HL-60 (cell line): ENCODE results near the gene TLCD1.

ENCODE experiments used
- GABPA ChIP-seq: IDR thresholded peaks from 2 replicates; pipeline ENCODE4 v1.6.1; 2012; ENCODE audit warnings: low read depth
- POLR2AphosphoS5 ChIP-seq: IDR thresholded peaks from 2 replicates; pipeline ENCODE4 v1.6.1; 2012; ENCODE audit warnings: low read depth
- SPI1 ChIP-seq: IDR thresholded peaks from 2 replicates; pipeline ENCODE4 v1.6.1; 2012; ENCODE audit warnings: low read depth, mild to moderate bottlenecking, borderline replicate concordance
- TF ChIP-seq, protein P1 (sequence below): IDR thresholded peaks from one replicate; pipeline ENCODE4 v1.5.1; 2011; ENCODE audit warnings: low read length, control low read depth, inconsistent platforms; ENCODE audit not compliant: insufficient read depth
- TF ChIP-seq, protein P2 (sequence below): IDR thresholded peaks from 2 replicates; pipeline ENCODE4 v1.6.1; 2012; ENCODE audit warnings: low read depth; ENCODE audit not compliant: insufficient replicate concordance

- TF ChIP-seq, protein P1, sequence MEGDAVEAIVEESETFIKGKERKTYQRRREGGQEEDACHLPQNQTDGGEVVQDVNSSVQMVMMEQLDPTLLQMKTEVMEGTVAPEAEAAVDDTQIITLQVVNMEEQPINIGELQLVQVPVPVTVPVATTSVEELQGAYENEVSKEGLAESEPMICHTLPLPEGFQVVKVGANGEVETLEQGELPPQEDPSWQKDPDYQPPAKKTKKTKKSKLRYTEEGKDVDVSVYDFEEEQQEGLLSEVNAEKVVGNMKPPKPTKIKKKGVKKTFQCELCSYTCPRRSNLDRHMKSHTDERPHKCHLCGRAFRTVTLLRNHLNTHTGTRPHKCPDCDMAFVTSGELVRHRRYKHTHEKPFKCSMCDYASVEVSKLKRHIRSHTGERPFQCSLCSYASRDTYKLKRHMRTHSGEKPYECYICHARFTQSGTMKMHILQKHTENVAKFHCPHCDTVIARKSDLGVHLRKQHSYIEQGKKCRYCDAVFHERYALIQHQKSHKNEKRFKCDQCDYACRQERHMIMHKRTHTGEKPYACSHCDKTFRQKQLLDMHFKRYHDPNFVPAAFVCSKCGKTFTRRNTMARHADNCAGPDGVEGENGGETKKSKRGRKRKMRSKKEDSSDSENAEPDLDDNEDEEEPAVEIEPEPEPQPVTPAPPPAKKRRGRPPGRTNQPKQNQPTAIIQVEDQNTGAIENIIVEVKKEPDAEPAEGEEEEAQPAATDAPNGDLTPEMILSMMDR = no peak
- TF ChIP-seq POLR2AphosphoS5 (no peak), GABPA (no peak), SPI1 (no peak)
- TF ChIP-seq, protein P2, sequence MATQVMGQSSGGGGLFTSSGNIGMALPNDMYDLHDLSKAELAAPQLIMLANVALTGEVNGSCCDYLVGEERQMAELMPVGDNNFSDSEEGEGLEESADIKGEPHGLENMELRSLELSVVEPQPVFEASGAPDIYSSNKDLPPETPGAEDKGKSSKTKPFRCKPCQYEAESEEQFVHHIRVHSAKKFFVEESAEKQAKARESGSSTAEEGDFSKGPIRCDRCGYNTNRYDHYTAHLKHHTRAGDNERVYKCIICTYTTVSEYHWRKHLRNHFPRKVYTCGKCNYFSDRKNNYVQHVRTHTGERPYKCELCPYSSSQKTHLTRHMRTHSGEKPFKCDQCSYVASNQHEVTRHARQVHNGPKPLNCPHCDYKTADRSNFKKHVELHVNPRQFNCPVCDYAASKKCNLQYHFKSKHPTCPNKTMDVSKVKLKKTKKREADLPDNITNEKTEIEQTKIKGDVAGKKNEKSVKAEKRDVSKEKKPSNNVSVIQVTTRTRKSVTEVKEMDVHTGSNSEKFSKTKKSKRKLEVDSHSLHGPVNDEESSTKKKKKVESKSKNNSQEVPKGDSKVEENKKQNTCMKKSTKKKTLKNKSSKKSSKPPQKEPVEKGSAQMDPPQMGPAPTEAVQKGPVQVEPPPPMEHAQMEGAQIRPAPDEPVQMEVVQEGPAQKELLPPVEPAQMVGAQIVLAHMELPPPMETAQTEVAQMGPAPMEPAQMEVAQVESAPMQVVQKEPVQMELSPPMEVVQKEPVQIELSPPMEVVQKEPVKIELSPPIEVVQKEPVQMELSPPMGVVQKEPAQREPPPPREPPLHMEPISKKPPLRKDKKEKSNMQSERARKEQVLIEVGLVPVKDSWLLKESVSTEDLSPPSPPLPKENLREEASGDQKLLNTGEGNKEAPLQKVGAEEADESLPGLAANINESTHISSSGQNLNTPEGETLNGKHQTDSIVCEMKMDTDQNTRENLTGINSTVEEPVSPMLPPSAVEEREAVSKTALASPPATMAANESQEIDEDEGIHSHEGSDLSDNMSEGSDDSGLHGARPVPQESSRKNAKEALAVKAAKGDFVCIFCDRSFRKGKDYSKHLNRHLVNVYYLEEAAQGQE = no peak
Observed at GRCh38 chr17:28718333-28719020, 7.6 kb downstream of the TLCD1 start.
